GM23338 (cell line): Measurements from ENCODE around the gene CPXM2. TPM values are rescaled to one million over a fixed set of nuclear protein-coding genes. Genes with fewer than 3 reads are reported as not detected.

Experiments
- ATAC-seq: fragments of 200-7000 bp; cut with Tn5 transposase; 3 replicates; pipeline ENCODE4 v1.9.1; 2020
- DNase-seq: peaks from one replicate; pipeline ENCODE4 v3.0.0-alpha.2; 2015; ENCODE audit warnings: low spot score
- H2AFZ ChIP-seq: fragments of 200-600 bp; sonication (generic); 2 replicates; pipeline ENCODE4 v1.8.0; 2016; ENCODE audit warnings: antibody characterized with exemption, mild to moderate bottlenecking, moderate library complexity
- H3F3A ChIP-seq: fragments of 200-600 bp; sonication (generic); replicated peaks from 2 replicates; pipeline ENCODE4 v1.8.0; 2017; ENCODE audit warnings: antibody characterized with exemption, mixed run types, low read depth
- H3K27ac ChIP-seq: fragments of 200-600 bp; sonication (generic); 2 replicates; pipeline ENCODE4 v1.6.1; 2016; ENCODE audit warnings: low read depth
- H3K27me3 ChIP-seq: fragments of 200-600 bp; sonication (generic); 2 replicates; pipeline ENCODE4 v1.8.0; 2016; ENCODE audit warnings: mild to moderate bottlenecking, mixed run types, moderate library complexity; ENCODE audit not compliant: insufficient read depth
- H3K36me3 ChIP-seq: fragments of 200-600 bp; sonication (generic); 2 replicates; pipeline ENCODE4 v1.8.0; 2016; ENCODE audit warnings: mild to moderate bottlenecking; ENCODE audit not compliant: insufficient read depth
- H3K4me1 ChIP-seq: fragments of 200-600 bp; sonication (generic); 2 replicates; pipeline ENCODE4 v1.8.0; 2016; ENCODE audit warnings: mild to moderate bottlenecking, moderate library complexity; ENCODE audit not compliant: insufficient read depth
- H3K4me2 ChIP-seq: fragments of 200-600 bp; sonication (generic); 2 replicates; pipeline ENCODE4 v1.7.1; 2017; ENCODE audit warnings: mixed run types
- H3K4me3 ChIP-seq: fragments of 200-600 bp; sonication (generic); 2 replicates; pipeline ENCODE4 v1.6.1; 2016; ENCODE audit warnings: mixed run types
- H3K79me2 ChIP-seq: fragments of 200-600 bp; sonication (generic); replicated peaks from 2 replicates; pipeline ENCODE4 v1.8.0; 2017; ENCODE audit warnings: mild to moderate bottlenecking; ENCODE audit not compliant: insufficient read depth
- H3K9me2 ChIP-seq: fragments of 200-600 bp; sonication (generic); 2 replicates; pipeline ENCODE4 v1.8.0; 2017; ENCODE audit not compliant: insufficient read depth
- H4K20me1 ChIP-seq: fragments of 200-600 bp; sonication (generic); replicated peaks from 2 replicates; pipeline ENCODE4 v1.8.0; 2017; ENCODE audit warnings: mild to moderate bottlenecking; ENCODE audit not compliant: insufficient read depth
- H3K27ac Mint-ChIP-seq: 2 replicates; pipeline ENCODE4 v1.8.0; 2020; ENCODE audit warnings: inconsistent platforms, mild to moderate bottlenecking, moderate library complexity, mixed read lengths
- H3K27me3 Mint-ChIP-seq: 3 replicates; pipeline ENCODE4 v1.8.0; 2022; ENCODE audit warnings: low read depth, mild to moderate bottlenecking, moderate library complexity, mixed read lengths, inconsistent platforms; ENCODE audit not compliant: insufficient read depth, poor library complexity
- H3K36me3 Mint-ChIP-seq: 3 replicates; pipeline ENCODE4 v1.8.0; 2021; ENCODE audit warnings: low read depth, mild to moderate bottlenecking, inconsistent platforms, moderate library complexity, mixed read lengths
- H3K4me1 Mint-ChIP-seq: 3 replicates; pipeline ENCODE4 v1.8.0; 2020; ENCODE audit warnings: mild to moderate bottlenecking, inconsistent platforms, mixed read lengths
- H3K4me3 Mint-ChIP-seq: 3 replicates; pipeline ENCODE4 v1.8.0; 2021; ENCODE audit warnings: moderate library complexity, mild to moderate bottlenecking, inconsistent platforms, mixed read lengths
- H3K9me3 Mint-ChIP-seq: 3 replicates; pipeline ENCODE4 v1.8.0; 2020; ENCODE audit warnings: moderate library complexity, mild to moderate bottlenecking, inconsistent platforms, mixed read lengths
- CREB1 ChIP-seq: fragments of 250-450 bp; sonication (Bioruptor Pico); IDR thresholded peaks from 2 replicates; pipeline ENCODE4 v1.5.0; 2020; ENCODE audit warnings: low read depth, mild to moderate bottlenecking, moderate library complexity
- CTCF ChIP-seq, 2 experiments: fragments of 200-600 bp in 1 of 2; sonication (generic) in 1 of 2; conservative IDR thresholded peaks; 2 replicates each; pipeline versions ENCODE4 v1.5.1 to v1.6.1; 2016 to 2017; ENCODE audit warnings: antibody characterized with exemption in 2 of 2, low read depth in 2 of 2, mild to moderate bottlenecking in 2 of 2, moderate library complexity in 1 of 2
- ETS1 ChIP-seq: IDR thresholded peaks from 2 replicates; pipeline ENCODE4 v1.6.1; 2016; ENCODE audit warnings: antibody characterized with exemption
- EZH2 ChIP-seq: fragments of 200-600 bp; sonication (generic); IDR thresholded peaks from one replicate; pipeline ENCODE4 v1.8.0; 2017; ENCODE audit warnings: antibody characterized with exemption, mild to moderate bottlenecking, low read depth; ENCODE audit not compliant: unreplicated experiment
- EZH2phosphoT487 ChIP-seq: fragments of 200-600 bp; sonication (generic); IDR thresholded peaks from one replicate; pipeline ENCODE4 v1.8.1; 2018; ENCODE audit warnings: antibody characterized with exemption; ENCODE audit not compliant: unreplicated experiment
- JUNB ChIP-seq: IDR thresholded peaks from one replicate; pipeline ENCODE4 v1.6.1; 2016; ENCODE audit warnings: antibody characterized with exemption; ENCODE audit not compliant: unreplicated experiment
- NANOG ChIP-seq: IDR thresholded peaks from 2 replicates; pipeline ENCODE4 v1.6.1; 2016; ENCODE audit warnings: antibody characterized with exemption, borderline replicate concordance
- POLR2AphosphoS5 ChIP-seq: IDR thresholded peaks from 2 replicates; pipeline ENCODE4 v1.6.1; 2016; ENCODE audit warnings: antibody characterized with exemption, low read depth
- REST ChIP-seq: IDR thresholded peaks from one replicate; pipeline ENCODE4 v1.6.1; 2018; ENCODE audit warnings: antibody characterized with exemption; ENCODE audit not compliant: unreplicated experiment
- STAT1 ChIP-seq: IDR thresholded peaks from one replicate; pipeline ENCODE4 v1.6.1; 2016; ENCODE audit warnings: antibody characterized with exemption; ENCODE audit not compliant: unreplicated experiment
- ZNF114 ChIP-seq: fragments of 250-450 bp; sonication (Bioruptor Pico); IDR thresholded peaks from 2 replicates; pipeline ENCODE4 v1.5.0; 2020; ENCODE audit warnings: mild to moderate bottlenecking, moderate library complexity
- ZNF331 ChIP-seq: fragments of 250-450 bp; sonication (Bioruptor Pico); IDR thresholded peaks from 2 replicates; pipeline ENCODE4 v1.5.0; 2020; ENCODE audit warnings: low read depth, mild to moderate bottlenecking, moderate library complexity
- ZNF462 ChIP-seq: fragments of 250-450 bp; sonication (Bioruptor Pico); IDR thresholded peaks from 2 replicates; pipeline ENCODE4 v1.5.0; 2020; ENCODE audit warnings: mild to moderate bottlenecking, moderate library complexity
- polyA plus RNA-seq: library from polyadenylated mRNA; unstranded; fragments of >200 nt; fragmentation: Nextera tagmentation; extraction: Ambion mirVana; gene quantifications from 2 replicates; pipeline ENCODE4 v1.2.1, GENCODE V29; 2016
- total RNA-seq: library from RNA; depleted of rRNA; stranded (reverse); fragments of >200 nt; shearing (Covaris generic); gene quantifications from 2 replicates; pipeline ENCODE4 v1.2.3, GENCODE V29; 2014

Gene CPXM2
- total and polyA plus RNA-seq, 2 experiments from 2014 or later = 1.6 to 8.1 TPM

DNA sequence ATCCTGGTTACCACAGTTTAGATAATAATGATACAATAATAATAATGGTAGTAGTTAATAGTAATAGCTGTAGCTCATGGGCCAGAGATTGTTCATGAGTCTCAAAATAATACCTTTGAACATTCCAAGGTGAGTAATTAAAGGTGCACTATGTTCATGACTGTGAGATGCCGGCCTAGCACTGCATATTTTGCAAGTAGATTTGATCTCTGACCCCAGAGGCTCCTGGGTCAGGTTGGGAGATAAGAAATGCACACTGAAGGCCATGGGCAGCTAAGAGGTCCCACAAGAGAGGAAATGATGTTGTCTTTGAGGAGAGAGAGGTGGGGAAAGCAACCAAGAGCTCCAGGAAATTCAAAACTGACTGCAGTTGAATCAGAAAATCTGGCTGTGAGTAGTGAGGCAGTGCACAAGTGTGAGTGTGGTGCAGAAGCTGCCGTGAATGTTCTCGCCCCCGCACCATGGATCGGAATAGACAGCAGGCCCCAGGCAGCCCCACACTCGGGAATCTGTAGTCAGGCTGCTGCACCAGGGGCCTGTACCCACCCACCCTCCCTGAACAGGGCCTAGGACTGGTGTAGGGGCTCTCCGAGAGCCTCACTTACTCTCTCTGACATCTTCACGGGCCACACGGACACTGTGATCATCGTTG, 11.9 kb downstream of the CPXM2 start:
- Histone ChIP-seq H3K79me2 (no peaks in the 10 kb centered on the region), H3K4me1 (no peaks in the 10 kb centered on the region), H3K4me3 (no peak overlapping the region), H3K27ac (no peak overlapping the region), H3K27me3 (no peaks in the 10 kb centered on the region), H2AFZ (no peak overlapping the region), H3F3A (no peaks in the 10 kb centered on the region), H3K4me2 (no peak overlapping the region), H3K36me3 (no peaks in the 10 kb centered on the region; the same call in 1 of the 2 replicates), H4K20me1 (no peaks in the 10 kb centered on the region), H3K9me2 (peaks cover 6% of the 10 kb centered on the region; the same call in 1 of the 2 replicates)
- Mint-ChIP-seq H3K4me3 (no peak overlapping the region), H3K4me1 (0 out of 3 replicates have a peak, but pooled peaks cover 2% of the 10 kb centered on the region), H3K27me3 (peaks cover 5% of the 10 kb centered on the region), H3K36me3 (peaks cover 15% of the 10 kb centered on the region; the same call in 2 of the 3 replicates), H3K27ac (no peak overlapping the region), H3K9me3 (peaks cover 3% of the 10 kb centered on the region; the same call in 1 of the 3 replicates)
- ATAC-seq (no peak), DNase-seq (no peak)
- TF ChIP-seq CTCF (conservative IDR thresholded peaks at IDR 0.05; ENCODE audit: low read depth in 2 of 2) = no peak
- TF ChIP-seq CREB1 (CRISPR knock-in tag) = no peak
- TF ChIP-seq JUNB = no peak
- TF ChIP-seq ZNF462 (CRISPR knock-in tag) = no peak
- TF ChIP-seq ZNF331 (CRISPR knock-in tag) = no peak
- TF ChIP-seq REST = no peak
- no peak for TF ChIP-seq ZNF114 (CRISPR knock-in tag)
- TF ChIP-seq EZH2 = no peak
- no peak for TF ChIP-seq POLR2AphosphoS5
- TF ChIP-seq EZH2phosphoT487 = no peak
- TF ChIP-seq NANOG = no peak
- TF ChIP-seq ETS1 = no peak
- no peak for TF ChIP-seq STAT1
